Bronchial epithelial cell (primary cell): Measurements from ENCODE around the gene CNTN5. TPM values are rescaled to one million over a fixed set of nuclear protein-coding genes. Genes with fewer than 3 reads are reported as not detected.

Source experiments
- DNase-seq: peaks from one replicate; pipeline ENCODE4 v3.0.0-alpha.2; 2010; ENCODE audit warnings: low read depth
- FAIRE-seq: peaks from 2 replicates; lab custom pipeline; 2011; peaks lifted over from hg19 to GRCh38; lab: Jason Lieb, UNC
- H3K27me3 ChIP-seq: 2 replicates; pipeline ENCODE4 v1.5.1; 2011; ENCODE audit warnings: low read length; ENCODE audit not compliant: control insufficient read depth, insufficient read depth
- H3K36me3 ChIP-seq: 2 replicates; pipeline ENCODE4 v1.5.1; 2011; ENCODE audit warnings: low read length; ENCODE audit not compliant: control insufficient read depth, insufficient read depth
- H3K4me3 ChIP-seq: 2 replicates; pipeline ENCODE4 v1.5.1; 2011; ENCODE audit warnings: mild to moderate bottlenecking, low read depth, low read length, control low read depth
- CTCF ChIP-seq: IDR thresholded peaks from 2 replicates; pipeline ENCODE4 v1.5.1; 2011; ENCODE audit warnings: mild to moderate bottlenecking, moderate library complexity, low read length, control low read depth, inconsistent platforms; ENCODE audit not compliant: insufficient read depth, severe bottlenecking
- total RNA-seq: library from RNA; depleted of rRNA; stranded (reverse); fragments of >200 nt; gene quantifications from 2 replicates; pipeline ENCODE4 v1.2.1, GENCODE V29; 2014

The CNTN5 gene
- total RNA-seq, 1 donor from 2014 or later: not detected

GRCh38 chr11:100221791-100222190 lies 1201.0 kb downstream of the CNTN5 start:
- no peak overlapping the region for H3K4me3 ChIP-seq
- no peak for DNase-seq
- no peaks in the 10 kb centered on the region for H3K27me3 ChIP-seq
- no peak for FAIRE-seq
- no peaks in the 10 kb centered on the region for H3K36me3 ChIP-seq
- TF ChIP-seq CTCF: no peak

- Histone ChIP-seq H3K4me3 (no peak overlapping the region), H3K36me3 (no peaks in the 10 kb centered on the region), H3K27me3 (no peaks in the 10 kb centered on the region)
- no peak for TF ChIP-seq CTCF
- no peak for FAIRE-seq
- no peak for DNase-seq
Measured at GRCh38 chr11:100224541-100225034, 1203.8 kb downstream of the CNTN5 start.

GRCh38 chr11:100229086-100229485 lies 1208.3 kb downstream of the CNTN5 start:
- FAIRE-seq: no peak
- no peaks in the 10 kb centered on the region for H3K27me3 ChIP-seq
- peak; percentile 29 for DNase-seq
- no peak for TF ChIP-seq CTCF
- H3K4me3 ChIP-seq: no peak overlapping the region
- H3K36me3 ChIP-seq: no peaks in the 10 kb centered on the region

- Histone ChIP-seq H3K27me3 (no peaks in the 10 kb centered on the region), H3K36me3 (no peaks in the 10 kb centered on the region), H3K4me3 (no peak overlapping the region)
- DNase-seq (no peak), FAIRE-seq (no peak)
- TF ChIP-seq CTCF: no peak
Measured at GRCh38 chr11:100232006-100232405, 1211.3 kb downstream of the CNTN5 start.

DNA sequence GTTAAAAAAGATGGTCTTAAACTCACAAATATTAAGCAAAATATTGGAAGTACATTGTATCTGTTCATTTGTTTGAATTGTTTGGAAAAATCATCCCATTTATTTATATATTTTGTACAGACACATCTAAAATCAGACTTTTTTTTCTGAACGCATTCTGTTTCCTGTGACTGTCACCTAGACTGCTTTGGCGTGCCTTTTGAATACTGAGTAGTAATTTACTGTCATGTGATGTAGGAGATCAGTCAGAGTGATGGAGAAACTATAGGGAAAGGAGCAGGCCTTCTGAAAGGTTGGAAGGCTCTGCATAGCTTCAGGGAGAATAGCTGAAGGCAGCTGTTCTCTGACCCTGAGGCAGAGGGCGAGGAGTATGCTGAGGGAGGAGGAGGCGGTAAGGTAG lies 1214.3 kb downstream of the CNTN5 start:
- TF ChIP-seq CTCF: no peak
- DNase-seq (no peak), FAIRE-seq (no peak)
- H3K27me3 ChIP-seq: no peaks in the 10 kb centered on the region
- H3K4me3 ChIP-seq: no peak overlapping the region
- no peaks in the 10 kb centered on the region for H3K36me3 ChIP-seq

- DNase-seq: no peak
- no peak for FAIRE-seq
- TF ChIP-seq CTCF: no peak
- Histone ChIP-seq H3K4me3 (no peak overlapping the region), H3K36me3 (no peaks in the 10 kb centered on the region), H3K27me3 (no peaks in the 10 kb centered on the region)
Measured at GRCh38 chr11:100240025-100240539, 1219.3 kb downstream of the CNTN5 start.
